CD4-positive, CD25-positive, alpha-beta regulatory T cell (primary cell): ENCODE results near the gene EFHC1. TPM values are rescaled to one million over a fixed set of nuclear protein-coding genes. Genes with fewer than 3 reads are reported as not detected.

Experiments used
- ATAC-seq, 2 donors: fragments of 150-1000 bp; cut with Tn5 transposase; one replicate each; pipeline ENCODE4 v1.10.0; 2021; ENCODE audit warnings: low read depth in 2 of 2, moderate number of reproducible peaks in 2 of 2, moderate library complexity in 1 of 2
- DNase-seq, 3 donors: peaks; one replicate each; pipeline versions ENCODE4 v3.0.0 to v3.0.0-alpha.2; 2012 to 2022; ENCODE audit warnings: mixed read lengths in 1 of 3
- H3K27ac ChIP-seq: one replicate; pipeline ENCODE4 v1.7.0; 2013; ENCODE audit warnings: mild to moderate bottlenecking, low read length; ENCODE audit not compliant: insufficient read depth, poor library complexity, severe bottlenecking
- H3K27me3 ChIP-seq: one replicate; pipeline ENCODE4 v1.7.0; 2013; ENCODE audit warnings: low read length; ENCODE audit not compliant: control insufficient read depth, insufficient read depth
- H3K36me3 ChIP-seq: one replicate; pipeline ENCODE4 v1.7.0; 2013; ENCODE audit warnings: mild to moderate bottlenecking, low read length, moderate library complexity; ENCODE audit not compliant: control insufficient read depth, insufficient read depth
- H3K4me1 ChIP-seq: 2 replicates; pipeline ENCODE4 v1.7.0; 2013; ENCODE audit warnings: mild to moderate bottlenecking, low read length; ENCODE audit not compliant: insufficient read depth, control insufficient read depth, poor library complexity, severe bottlenecking
- H3K4me3 ChIP-seq: one replicate; pipeline ENCODE4 v1.7.0; 2013; ENCODE audit warnings: low read depth, mild to moderate bottlenecking, low read length, moderate library complexity
- H3K9me3 ChIP-seq, 2 experiments: 1 replicate in 1 of 2; 2 replicates in 1 of 2; pipeline ENCODE4 v1.7.0; 2013; ENCODE audit warnings: low read length in 2 of 2, mild to moderate bottlenecking in 1 of 2, moderate library complexity in 1 of 2; ENCODE audit not compliant: control insufficient read depth in 2 of 2
- H3K27ac Mint-ChIP-seq, 3 donors: one replicate each; pipeline ENCODE4 v1.8.0; 2020 to 2022; ENCODE audit warnings: mild to moderate bottlenecking in 3 of 3, mixed read lengths in 3 of 3, moderate library complexity in 2 of 3
- H3K27me3 Mint-ChIP-seq: one replicate; pipeline ENCODE4 v1.8.0; 2022; ENCODE audit warnings: mild to moderate bottlenecking, mixed read lengths
- H3K36me3 Mint-ChIP-seq: one replicate; pipeline ENCODE4 v1.8.0; 2020; ENCODE audit warnings: mixed read lengths
- H3K4me1 Mint-ChIP-seq, 4 donors: one replicate each; pipeline ENCODE4 v1.8.0; 2020 to 2022; ENCODE audit warnings: mixed read lengths in 4 of 4, mild to moderate bottlenecking in 1 of 4
- H3K4me3 Mint-ChIP-seq, 4 donors: one replicate each; pipeline ENCODE4 v1.8.0; 2020 to 2022; ENCODE audit warnings: mild to moderate bottlenecking in 4 of 4, mixed read lengths in 4 of 4, moderate library complexity in 3 of 4
- H3K9me3 Mint-ChIP-seq, 7 donors: one replicate each; pipeline ENCODE4 v1.8.0; 2020 to 2022; ENCODE audit warnings: mixed read lengths in 7 of 7, mild to moderate bottlenecking in 3 of 7, moderate library complexity in 2 of 7
- polyA plus RNA-seq, 4 donors: library from polyadenylated mRNA; unstranded; fragments of 300-500 nt; fragmentation: Illumina TruSeq; gene quantifications; one replicate each; pipeline ENCODE4 v1.2.3, GENCODE V29; 2021
- total RNA-seq: library from RNA; stranded (reverse); gene quantifications from one replicate; pipeline ENCODE4 v1.2.3, GENCODE V29; 2022

The EFHC1 gene
- total and polyA plus RNA-seq, 5 donors from 2014 or later = 0.32 to 4.4 (median 2.1) TPM; not detected in 1

DNA sequence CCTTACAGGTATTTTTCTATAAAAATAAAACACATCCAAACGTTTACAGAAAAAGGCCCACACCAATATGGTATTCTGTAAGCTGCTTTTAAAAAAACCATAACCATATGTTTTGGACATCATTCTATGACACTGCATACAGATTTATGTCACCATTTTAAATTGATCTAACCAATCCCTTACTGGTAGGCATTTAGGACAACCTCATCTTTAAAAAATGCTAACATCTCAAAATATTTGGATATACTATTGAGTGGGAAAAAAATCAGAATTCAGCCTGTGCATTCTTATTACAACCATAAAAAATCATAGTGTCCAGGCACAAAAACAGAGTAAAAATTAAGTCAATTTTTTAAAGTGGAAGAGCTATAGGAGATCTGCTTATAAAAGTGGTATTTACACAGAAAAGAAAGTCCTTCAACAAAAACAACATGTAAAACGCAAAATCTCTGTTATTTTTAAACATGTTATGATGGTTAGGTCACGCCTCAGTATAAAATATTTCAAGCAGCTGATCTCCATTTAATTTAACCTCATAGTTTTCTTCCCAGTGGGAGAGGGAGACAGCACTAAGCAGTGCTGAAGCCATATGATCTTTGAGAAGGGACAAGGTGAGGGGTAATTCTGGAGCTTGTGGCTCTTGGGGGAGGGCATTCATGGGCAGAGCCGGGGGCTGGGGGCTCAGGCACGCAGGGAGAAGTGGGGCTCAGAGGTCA lies 135.5 kb downstream of the EFHC1 start:
- Mint-ChIP-seq H3K36me3 (peaks cover 9% of the 10 kb centered on the region), H3K9me3 (no peaks in the 10 kb centered on the region), H3K4me1 (peaks cover 5 to 25% (median 17%) of the 10 kb centered on the region in 4 donors), H3K27me3 (no peaks in the 10 kb centered on the region), H3K27ac (peak overlapping the region in 1 of 3 donors; percentile 18), H3K4me3 (peak overlapping the region in 1 of 4 donors; percentile 67)
- Histone ChIP-seq H3K27me3 (no peaks in the 10 kb centered on the region), H3K36me3 (no peaks in the 10 kb centered on the region), H3K27ac (no peak overlapping the region), H3K4me1 (no peaks in the 10 kb centered on the region), H3K4me3 (no peak overlapping the region), H3K9me3 (no peaks in the 10 kb centered on the region)
- ATAC-seq (no peak), DNase-seq (no peak)

DNA sequence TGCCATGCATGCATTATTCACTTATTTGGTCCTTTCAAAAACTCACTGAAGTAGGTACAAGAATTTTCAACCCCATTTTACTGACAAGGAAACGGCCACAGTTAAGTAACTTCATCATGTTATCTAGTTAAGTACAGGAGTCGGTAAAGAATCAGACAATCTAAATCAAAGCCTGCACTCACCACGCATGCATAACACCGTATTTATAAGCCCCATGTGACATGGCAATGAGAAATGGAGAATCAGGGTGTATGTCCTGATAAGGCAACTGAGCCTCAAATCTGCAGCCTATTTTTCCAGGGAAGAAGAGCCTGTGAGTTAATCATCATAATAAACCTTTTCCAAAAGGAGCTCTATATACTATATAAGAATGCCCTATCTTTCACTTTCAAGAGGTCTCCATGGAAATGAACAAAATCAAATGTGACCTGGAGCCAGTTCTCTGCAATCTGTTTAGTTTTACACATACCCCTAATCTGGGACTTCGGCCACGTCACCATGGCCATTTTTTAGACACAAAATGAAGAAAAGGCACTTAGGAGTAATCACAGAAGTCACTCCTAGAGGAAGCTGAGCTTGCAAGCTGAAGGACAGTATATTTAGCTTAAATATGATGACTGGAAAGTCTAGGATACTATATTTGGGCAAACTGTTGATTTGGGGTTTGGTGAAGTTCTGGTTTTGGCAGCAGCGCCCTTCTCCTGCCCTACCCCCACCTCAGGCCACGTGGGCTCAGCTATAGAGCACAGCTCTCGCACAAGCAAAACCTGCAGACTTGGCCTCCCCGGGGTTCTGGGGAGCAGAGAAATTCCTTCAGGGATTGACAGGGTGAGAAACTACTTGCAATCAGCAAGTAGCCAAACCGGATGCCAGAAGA lies 137.5 kb downstream of the EFHC1 start:
- H3K4me1 Mint-ChIP-seq = peaks cover 2 to 19% (median 16%) of the 10 kb centered on the region in 4 donors
- no peak overlapping the region for H3K27ac ChIP-seq

DNA sequence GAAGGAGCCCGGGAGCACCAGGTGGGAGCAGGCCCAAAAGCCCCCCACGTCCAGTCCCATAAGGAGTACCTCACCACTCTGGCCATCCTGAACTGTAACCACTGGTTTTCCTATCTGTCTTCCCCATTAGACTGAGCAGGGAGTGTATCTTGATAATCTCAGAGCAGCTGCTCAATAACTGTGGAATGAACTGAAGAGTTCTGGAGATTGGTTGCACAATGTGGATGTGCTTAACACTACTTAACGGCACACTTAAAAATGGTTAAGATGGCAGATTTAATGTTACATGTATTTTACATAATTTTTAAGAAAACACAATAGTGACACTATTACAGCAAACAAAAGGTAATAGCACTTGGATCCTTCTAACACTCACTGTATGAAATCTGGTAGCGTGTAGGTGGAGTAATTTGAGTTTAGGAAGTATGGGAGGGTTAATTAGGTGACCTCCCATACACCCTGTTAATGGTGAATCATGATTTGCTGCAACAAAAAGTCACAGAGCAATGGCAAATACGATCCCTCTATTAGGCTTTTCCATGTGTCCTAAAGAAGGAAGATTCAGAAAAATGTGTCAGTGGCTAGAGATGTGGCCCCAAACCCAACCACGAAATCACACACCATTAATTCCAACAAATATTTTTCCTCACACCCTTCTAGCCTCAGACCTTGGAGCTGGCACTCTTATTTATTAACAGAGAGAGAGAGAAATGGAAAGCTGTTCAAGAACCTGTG lies 138.3 kb downstream of the EFHC1 start:
- H3K27ac ChIP-seq = no peak overlapping the region
- no peaks in the 10 kb centered on the region for H3K27me3 ChIP-seq
- H3K27me3 Mint-ChIP-seq = no peaks in the 10 kb centered on the region
- no peak overlapping the region for H3K27ac Mint-ChIP-seq
- H3K4me3 ChIP-seq = no peak overlapping the region
- H3K36me3 ChIP-seq = no peaks in the 10 kb centered on the region
- peaks cover 0 to 17% (median 14%) of the 10 kb centered on the region in 4 donors for H3K4me1 Mint-ChIP-seq
- no peak for DNase-seq
- H3K4me1 ChIP-seq = no peaks in the 10 kb centered on the region
- ATAC-seq = no peak
- H3K9me3 ChIP-seq = no peaks in the 10 kb centered on the region
- H3K9me3 Mint-ChIP-seq = no peaks in the 10 kb centered on the region
- no peak overlapping the region for H3K4me3 Mint-ChIP-seq
- peaks cover 3% of the 10 kb centered on the region for H3K36me3 Mint-ChIP-seq

More for the DNA sequence above, 137.5 kb downstream of the EFHC1 start:
- Mint-ChIP-seq H3K36me3 (peaks cover 7% of the 10 kb centered on the region), H3K4me3 (no peak overlapping the region), H3K27ac (no peak overlapping the region), H3K9me3 (no peaks in the 10 kb centered on the region), H3K27me3 (no peaks in the 10 kb centered on the region)
- Histone ChIP-seq H3K9me3 (no peaks in the 10 kb centered on the region), H3K4me1 (no peaks in the 10 kb centered on the region), H3K27me3 (no peaks in the 10 kb centered on the region), H3K36me3 (no peaks in the 10 kb centered on the region), H3K4me3 (no peak overlapping the region)
- no peak for ATAC-seq
- no peak for DNase-seq

DNA sequence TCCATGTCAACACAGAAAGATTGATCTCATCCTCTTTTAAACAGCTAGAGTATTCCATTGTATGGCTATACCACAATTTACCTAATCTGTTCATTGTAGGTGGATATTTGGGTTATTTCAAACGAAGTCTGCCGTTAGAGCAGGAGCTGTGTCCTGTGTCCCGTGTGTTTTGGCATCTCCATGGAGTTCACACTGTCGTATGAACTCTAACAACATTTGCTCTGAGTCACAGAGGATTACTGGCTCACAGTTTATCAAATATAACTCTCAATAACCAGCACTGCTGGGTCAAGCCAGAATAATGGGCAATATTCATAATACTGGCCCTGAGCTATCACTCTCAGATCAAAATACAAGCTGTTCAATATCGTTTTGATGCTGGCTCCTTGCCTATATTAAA lies 140.3 kb downstream of the EFHC1 start:
- Mint-ChIP-seq H3K4me1 (peaks cover 0 to 27% (median 15%) of the 10 kb centered on the region in 4 donors), H3K9me3 (peaks cover 0 to 1% (median 0%) of the 10 kb centered on the region in 7 donors), H3K27ac (no peak overlapping the region), H3K4me3 (no peak overlapping the region), H3K36me3 (peaks cover 9% of the 10 kb centered on the region), H3K27me3 (no peaks in the 10 kb centered on the region)
- no peaks in the 10 kb centered on the region for H3K36me3 ChIP-seq
- H3K27me3 ChIP-seq = no peaks in the 10 kb centered on the region
- DNase-seq = no peak
- no peak overlapping the region for H3K4me3 ChIP-seq
- no peak for ATAC-seq
- H3K27ac ChIP-seq = no peak overlapping the region
- no peaks in the 10 kb centered on the region for H3K4me1 ChIP-seq
- H3K9me3 ChIP-seq = no peaks in the 10 kb centered on the region

DNA sequence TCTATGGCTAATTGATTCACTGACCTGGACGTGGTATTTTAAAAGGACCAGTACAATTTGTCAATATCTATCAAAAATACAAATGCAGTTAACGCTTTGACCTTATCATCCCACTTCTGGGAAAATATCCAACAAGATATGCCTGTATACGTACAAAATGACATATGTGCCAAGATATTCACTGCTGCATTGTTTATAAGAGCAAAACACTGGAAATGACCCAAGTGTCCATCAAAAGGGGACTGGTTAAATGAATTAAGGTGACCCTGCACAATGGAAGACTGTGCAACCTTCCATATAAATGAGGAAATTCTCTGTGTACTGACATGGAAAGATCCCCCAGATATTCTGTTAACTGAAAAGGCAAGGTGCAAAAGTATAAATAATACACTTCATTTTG lies 142.8 kb downstream of the EFHC1 start:
- Mint-ChIP-seq H3K27me3 (no peaks in the 10 kb centered on the region), H3K27ac (peak overlapping the region in 1 of 3 donors; percentile 9), H3K4me3 (no peak overlapping the region), H3K9me3 (peaks cover 0 to 1% (median 0%) of the 10 kb centered on the region in 7 donors), H3K36me3 (peaks cover 9% of the 10 kb centered on the region), H3K4me1 (peaks cover 6 to 47% (median 26%) of the 10 kb centered on the region in 4 donors)
- H3K27me3 ChIP-seq = no peaks in the 10 kb centered on the region
- ATAC-seq (no peak), DNase-seq (no peak)
- H3K27ac ChIP-seq = no peak overlapping the region
- peaks cover 9% of the 10 kb centered on the region for H3K4me1 ChIP-seq
- no peaks in the 10 kb centered on the region for H3K36me3 ChIP-seq
- H3K9me3 ChIP-seq = no peaks in the 10 kb centered on the region
- no peak overlapping the region for H3K4me3 ChIP-seq

DNA sequence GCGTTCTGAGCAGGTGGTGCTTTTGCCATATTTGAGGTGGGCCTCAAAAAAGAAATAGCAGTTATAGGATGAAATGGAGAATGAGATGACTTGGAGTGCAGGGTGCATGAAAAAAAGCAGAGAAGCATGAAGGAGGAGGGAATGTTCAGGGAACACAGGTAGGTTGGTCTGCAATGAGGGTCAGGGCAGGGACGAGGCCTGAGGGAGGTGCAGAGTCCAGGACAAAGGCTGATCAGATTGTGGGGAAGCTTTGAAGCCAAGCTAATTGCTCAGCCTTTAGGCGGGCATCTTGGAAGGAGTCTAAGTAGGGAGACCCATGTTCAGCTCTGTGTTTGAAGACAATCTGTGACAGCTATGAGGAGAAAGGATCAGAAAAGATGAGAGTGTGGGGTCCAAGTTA lies 144.7 kb downstream of the EFHC1 start:
- H3K4me3 Mint-ChIP-seq = no peak overlapping the region
- no peak for ATAC-seq

DNA sequence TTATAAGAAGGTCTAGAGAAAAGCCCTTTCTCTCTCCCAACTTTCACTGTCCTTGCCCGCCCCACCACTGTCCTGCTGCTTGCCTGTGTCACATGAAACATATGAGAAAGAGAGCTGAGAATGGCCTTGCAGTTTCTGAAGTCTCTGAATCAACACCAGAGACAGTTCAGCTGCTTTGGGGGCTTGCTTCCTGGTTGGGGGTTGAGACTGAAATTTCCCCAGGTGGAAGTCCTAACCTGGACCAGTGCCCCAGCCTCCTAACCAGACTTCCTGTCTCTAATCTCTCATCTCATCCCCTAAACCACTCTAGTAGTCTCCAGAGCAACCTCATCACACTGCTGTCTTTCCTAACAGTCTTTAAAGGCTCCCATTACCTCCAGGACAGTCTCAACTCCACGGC lies 146.1 kb downstream of the EFHC1 start:
- ATAC-seq (no peak), DNase-seq (no peak)
- Histone ChIP-seq H3K27ac (no peak overlapping the region), H3K27me3 (no peaks in the 10 kb centered on the region), H3K4me1 (peaks cover 9% of the 10 kb centered on the region), H3K9me3 (no peaks in the 10 kb centered on the region), H3K36me3 (no peaks in the 10 kb centered on the region), H3K4me3 (no peak overlapping the region)
- Mint-ChIP-seq H3K4me3 (peak overlapping the region in 1 of 4 donors; percentile 39), H3K27me3 (no peaks in the 10 kb centered on the region), H3K27ac (peak overlapping the region in 1 of 3 donors; percentile 83), H3K4me1 (peaks cover 8 to 52% (median 32%) of the 10 kb centered on the region in 4 donors), H3K9me3 (peaks cover 0 to 1% (median 0%) of the 10 kb centered on the region in 7 donors), H3K36me3 (peaks cover 9% of the 10 kb centered on the region)

More for the DNA sequence above, 144.7 kb downstream of the EFHC1 start:
- Mint-ChIP-seq H3K36me3 (peaks cover 9% of the 10 kb centered on the region), H3K27me3 (no peaks in the 10 kb centered on the region), H3K9me3 (peaks cover 0 to 1% (median 0%) of the 10 kb centered on the region in 7 donors), H3K27ac (peak overlapping the region in 1 of 3 donors; percentile 29), H3K4me1 (peaks cover 8 to 52% (median 30%) of the 10 kb centered on the region in 4 donors)
- Histone ChIP-seq H3K4me1 (peaks cover 9% of the 10 kb centered on the region), H3K4me3 (no peak overlapping the region), H3K27ac (no peak overlapping the region), H3K9me3 (no peaks in the 10 kb centered on the region), H3K36me3 (no peaks in the 10 kb centered on the region), H3K27me3 (no peaks in the 10 kb centered on the region)
- no peak for DNase-seq
